SJCRH30 (cell line): Measurements from ENCODE around the gene HNRNPC. TPM values are rescaled to one million over a fixed set of nuclear protein-coding genes. Genes with fewer than 3 reads are reported as not detected.
"Not testable (repeated sequence)": the region's sequence is repeated elsewhere in the genome, so short reads cannot be mapped to it uniquely, and the experiment has no call there.

ENCODE experiments used
- DNase-seq, 2 experiments: peaks; one replicate each; pipeline ENCODE4 v3.0.0-alpha.2; 2015 to 2020
- H3K27ac ChIP-seq: fragments of 250-450 bp; sonication (Bioruptor Pico); 2 replicates; pipeline ENCODE4 v1.5.1; 2020; ENCODE audit warnings: mild to moderate bottlenecking, moderate library complexity
- H3K27me3 ChIP-seq: fragments of 250-450 bp; sonication (Bioruptor Pico); 2 replicates; pipeline ENCODE4 v1.5.1; 2020; ENCODE audit warnings: mild to moderate bottlenecking, moderate library complexity
- H3K36me3 ChIP-seq: fragments of 250-450 bp; sonication (Bioruptor Pico); 2 replicates; pipeline ENCODE4 v1.5.1; 2020; ENCODE audit warnings: mild to moderate bottlenecking, moderate library complexity
- H3K4me1 ChIP-seq: fragments of 250-450 bp; sonication (Bioruptor Pico); 2 replicates; pipeline ENCODE4 v1.5.1; 2020; ENCODE audit warnings: mild to moderate bottlenecking, moderate library complexity
- H3K4me3 ChIP-seq: fragments of 250-450 bp; sonication (Bioruptor Pico); 2 replicates; pipeline ENCODE4 v1.5.1; 2020; ENCODE audit warnings: mild to moderate bottlenecking, moderate library complexity
- H3K9me3 ChIP-seq: fragments of 250-450 bp; sonication (Bioruptor Pico); replicated peaks from 2 replicates; pipeline ENCODE4 v1.5.1; 2020; ENCODE audit warnings: mild to moderate bottlenecking, moderate library complexity
- total RNA-seq: library from RNA; depleted of rRNA; stranded (reverse); fragments of >200 nt; shearing (Covaris generic); gene quantifications from 2 replicates; pipeline ENCODE4 v1.2.3, GENCODE V29; 2014; rRNA removed

Gene HNRNPC
- total RNA-seq, 1 experiment from 2014 or later: 1,219 TPM

- Histone ChIP-seq H3K27me3 (0 out of 2 replicates have a peak, but pooled peaks cover 3% of the 10 kb centered on the region), H3K4me3 (no peak overlapping the region), H3K36me3 (no peaks in the 10 kb centered on the region), H3K9me3 (0 out of 2 replicates have a peak, but pooled peaks cover 3% of the 10 kb centered on the region), H3K4me1 (no peaks in the 10 kb centered on the region), H3K27ac (no peak overlapping the region)
- DNase-seq: no peak
Measured at GRCh38 chr14:21182166-21182565, 87.1 kb downstream of the HNRNPC start.

DNA sequence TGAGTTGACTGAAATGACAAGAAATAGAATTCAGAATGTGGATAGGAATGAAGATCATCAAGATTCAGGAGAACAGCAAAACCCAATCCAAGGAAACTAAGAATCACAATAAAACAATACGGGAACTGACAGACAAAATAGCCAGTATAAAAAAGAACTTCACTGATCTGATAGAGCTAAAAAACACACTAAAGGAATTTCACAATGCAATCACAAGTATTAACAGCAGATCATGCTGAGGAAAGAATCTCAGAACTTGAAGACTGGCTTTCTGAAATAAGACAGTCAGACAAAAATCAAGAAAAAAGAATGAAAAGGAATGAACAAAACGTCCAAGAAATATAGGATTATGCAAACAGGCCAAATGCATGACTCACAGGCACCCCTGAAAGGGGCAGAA, 98.1 kb downstream of the HNRNPC start:
- no peaks in the 10 kb centered on the region for H3K9me3 ChIP-seq
- H3K36me3 ChIP-seq: no peaks in the 10 kb centered on the region
- H3K4me1 ChIP-seq: no peaks in the 10 kb centered on the region
- no peak overlapping the region for H3K27ac ChIP-seq
- H3K27me3 ChIP-seq: no peaks in the 10 kb centered on the region
- H3K4me3 ChIP-seq: no peak overlapping the region
- DNase-seq: no peak

DNA sequence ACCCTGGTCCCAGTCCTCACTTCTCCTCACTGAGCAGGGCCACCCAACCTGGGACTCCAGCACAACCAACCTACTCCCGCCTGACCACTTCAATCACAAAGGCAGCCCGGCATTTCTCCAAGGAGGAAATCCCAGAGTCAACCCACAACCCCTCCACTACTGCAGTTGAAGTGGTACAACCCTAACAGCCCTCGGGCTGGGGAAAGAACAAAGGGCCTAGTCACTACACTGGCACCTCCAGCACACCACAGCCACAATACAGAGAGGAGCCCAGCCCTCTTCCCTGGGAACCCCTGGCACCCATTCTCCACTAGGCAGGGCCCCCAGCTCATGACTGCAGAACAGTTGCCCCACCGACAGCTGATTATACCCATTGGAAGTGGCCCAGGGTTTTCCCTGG, 99.7 kb downstream of the HNRNPC start:
- H3K27ac ChIP-seq: no peak overlapping the region
- DNase-seq: peak; percentile 24 to 37
- H3K27me3 ChIP-seq: no peaks in the 10 kb centered on the region
- no peaks in the 10 kb centered on the region for H3K4me1 ChIP-seq
- H3K4me3 ChIP-seq: no peak overlapping the region
- H3K36me3 ChIP-seq: no peaks in the 10 kb centered on the region
- H3K9me3 ChIP-seq: no peaks in the 10 kb centered on the region

GRCh38 chr14:21168055-21168454, 101.2 kb downstream of the HNRNPC start:
- no peak for DNase-seq

GRCh38 chr14:21165670-21166069, 103.6 kb downstream of the HNRNPC start:
- peak in 1 of 2 experiments; percentile 9 for DNase-seq
- not testable (repeated sequence) for H3K36me3 ChIP-seq, H3K27ac ChIP-seq, H3K27me3 ChIP-seq, H3K4me1 ChIP-seq, H3K4me3 ChIP-seq, H3K9me3 ChIP-seq

More at GRCh38 chr14:21168055-21168454, 101.2 kb downstream of the HNRNPC start:
- H3K4me3 ChIP-seq: no peak overlapping the region
- no peak overlapping the region for H3K27ac ChIP-seq
- H3K27me3 ChIP-seq: no peaks in the 10 kb centered on the region
- H3K9me3 ChIP-seq: no peaks in the 10 kb centered on the region
- H3K4me1 ChIP-seq: no peaks in the 10 kb centered on the region
- H3K36me3 ChIP-seq: no peaks in the 10 kb centered on the region

DNA sequence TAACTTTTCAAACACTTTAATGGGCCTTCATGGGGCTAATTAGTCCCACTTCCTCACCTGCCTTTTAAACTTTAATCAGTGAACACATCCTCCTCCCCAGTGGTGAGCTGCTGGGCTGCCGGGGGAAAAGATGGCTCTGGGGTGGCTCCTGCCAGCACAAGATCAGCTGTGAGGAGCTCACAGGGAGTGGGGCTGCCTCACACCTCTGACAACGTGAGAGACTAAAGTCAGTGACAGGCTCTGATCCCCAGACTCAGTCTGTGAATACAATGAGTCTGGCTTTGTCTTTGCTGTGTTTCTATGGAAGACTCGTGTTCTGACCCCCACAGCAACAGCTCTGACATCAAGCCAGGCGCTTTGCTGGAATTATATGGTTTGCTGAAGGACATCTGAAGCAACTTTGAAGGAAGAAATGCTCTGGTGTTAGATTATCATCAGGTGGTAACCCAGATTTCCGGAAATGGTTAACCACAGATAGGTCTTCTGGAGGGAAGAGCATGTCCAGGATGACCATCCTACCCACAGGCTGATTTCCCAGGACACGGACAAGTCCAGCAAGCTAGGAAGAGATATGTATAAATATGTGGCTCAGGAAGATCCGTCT, 104.1 kb downstream of the HNRNPC start:
- not testable (repeated sequence) for DNase-seq, H3K4me3 ChIP-seq, H3K9me3 ChIP-seq, H3K27me3 ChIP-seq, H3K36me3 ChIP-seq, H3K4me1 ChIP-seq, H3K27ac ChIP-seq

- no peak overlapping the region for H3K4me3 ChIP-seq
- 0 out of 2 replicates have a peak, but pooled peaks cover 4% of the 10 kb centered on the region for H3K27me3 ChIP-seq
- H3K36me3 ChIP-seq: no peaks in the 10 kb centered on the region
- H3K9me3 ChIP-seq: no peaks in the 10 kb centered on the region
- no peak for DNase-seq
- H3K4me1 ChIP-seq: no peaks in the 10 kb centered on the region
- H3K27ac ChIP-seq: no peak overlapping the region
Measured at GRCh38 chr14:21163871-21164291, 105.4 kb downstream of the HNRNPC start.

DNA sequence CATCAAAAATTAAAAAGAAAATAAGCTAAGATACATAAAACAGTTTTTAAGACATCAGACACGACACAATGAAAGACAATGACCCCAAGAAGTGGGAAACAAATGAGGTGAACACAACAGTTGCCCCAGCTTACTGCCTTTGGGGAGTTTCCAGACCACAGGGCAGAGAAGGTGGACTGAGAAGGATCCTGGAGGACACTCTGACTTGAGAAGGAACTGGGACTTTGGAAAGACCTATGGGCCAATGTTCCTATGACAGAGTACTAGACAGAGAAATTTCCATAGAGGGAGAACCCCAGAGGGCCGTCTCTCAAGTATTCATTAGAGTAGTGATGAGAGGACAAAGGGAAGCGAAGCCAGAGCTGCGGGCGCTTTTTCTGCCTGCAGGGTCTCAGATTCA, 107.2 kb downstream of the HNRNPC start:
- Histone ChIP-seq H3K4me3 (no peak overlapping the region), H3K9me3 (no peaks in the 10 kb centered on the region), H3K4me1 (no peaks in the 10 kb centered on the region), H3K36me3 (no peaks in the 10 kb centered on the region), H3K27me3 (0 out of 2 replicates have a peak, but pooled peaks cover 4% of the 10 kb centered on the region), H3K27ac (no peak overlapping the region)
- no peak for DNase-seq

DNA sequence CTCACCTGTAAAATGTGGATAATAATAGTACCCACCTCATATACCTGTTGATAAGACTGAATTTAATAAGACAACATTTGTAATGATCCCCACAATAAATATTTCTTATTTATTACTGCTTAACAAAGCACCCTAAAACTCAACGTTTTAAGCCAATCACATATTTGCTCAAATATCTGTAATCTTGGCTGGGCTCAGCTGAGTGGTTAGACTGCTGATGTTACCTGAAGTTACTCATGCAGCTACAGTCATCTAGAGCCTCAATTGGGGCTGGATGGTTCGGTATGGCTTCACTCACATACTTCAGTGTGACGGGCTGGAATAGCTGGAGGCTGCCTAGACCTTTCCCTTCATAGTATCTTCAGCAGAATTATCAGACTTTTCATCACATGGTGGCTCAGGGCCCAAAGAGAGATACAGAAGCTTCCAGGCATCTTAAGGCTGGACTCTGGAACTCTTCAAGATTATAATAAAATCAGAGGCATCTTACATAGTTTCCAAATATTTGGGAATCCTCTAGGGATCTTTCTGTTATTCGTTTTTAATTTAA, 109.1 kb downstream of the HNRNPC start:
- H3K27ac ChIP-seq: no peak overlapping the region
- 0 out of 2 replicates have a peak, but pooled peaks cover 4% of the 10 kb centered on the region for H3K27me3 ChIP-seq
- no peak for DNase-seq
- no peaks in the 10 kb centered on the region for H3K4me1 ChIP-seq
- no peak overlapping the region for H3K4me3 ChIP-seq
- H3K9me3 ChIP-seq: no peaks in the 10 kb centered on the region
- no peaks in the 10 kb centered on the region for H3K36me3 ChIP-seq

Other genes starting within 250 kb of the HNRNPC start
- gene NDRG2, start 244.4 kb downstream of the HNRNPC start, total RNA-seq: 4.9 and 5.8 TPM in 2 replicates
- gene TPPP2, start 239.2 kb downstream of the HNRNPC start, total RNA-seq: not detected in 2 replicates
- gene RNASE13, start 234.6 kb downstream of the HNRNPC start, total RNA-seq: not detected in 2 replicates
- not detected in 2 replicates for gene RNASE7, start 227.1 kb downstream of the HNRNPC start, total RNA-seq
- not detected in 2 replicates for gene RNASE8, start 211.6 kb downstream of the HNRNPC start, total RNA-seq
- 28.3 and 29.3 TPM in 2 replicates for gene ARHGEF40, start 199.1 kb downstream of the HNRNPC start, total RNA-seq
- gene ZNF219, start 170.8 kb downstream of the HNRNPC start, total RNA-seq: 2.6 and 5.9 TPM in 2 replicates
- not detected in 2 replicates for gene TMEM253, start 168.4 kb downstream of the HNRNPC start, total RNA-seq
- gene OR5AU1, start 113.4 kb downstream of the HNRNPC start, total RNA-seq: 0.03 TPM in 1 of 2 replicates, not detected in the other
- not detected in 2 replicates for gene RPGRIP1, start 10.6 kb upstream of the HNRNPC start, total RNA-seq
- gene SUPT16H, start 114.6 kb upstream of the HNRNPC start, total RNA-seq: 195 and 216 TPM in 2 replicates
- gene CHD8, start 186.7 kb upstream of the HNRNPC start, total RNA-seq: 61.7 and 63.7 TPM in 2 replicates
- gene RAB2B, start 207.5 kb upstream of the HNRNPC start, total RNA-seq: 25.0 and 26.3 TPM in 2 replicates
- gene TOX4, start 207.8 kb upstream of the HNRNPC start, total RNA-seq: 26.4 and 27.7 TPM in 2 replicates
- gene METTL3, start 241.9 kb upstream of the HNRNPC start, total RNA-seq: 55.1 and 56.5 TPM in 2 replicates